Activated CD4-positive, alpha-beta T cell treated with anti-CD3 and anti-CD28 coated beads, Interleukin-2, amount 50 U/mL, for 4 hours (primary cell): ENCODE data around the gene ATP1B1.

Experiments used
- DNase-seq, 2 experiments: peaks; one replicate each; pipeline ENCODE4 v3.0.0-alpha.2; 2020

ATP1B1 gene

GRCh38 chr1:169094897-169095569 is 11.5 kb upstream of the ATP1B1 start:
- no peak for DNase-seq

- no peak for DNase-seq
Measured at GRCh38 chr1:169098380-169098779, 8.1 kb upstream of the ATP1B1 start.

DNA sequence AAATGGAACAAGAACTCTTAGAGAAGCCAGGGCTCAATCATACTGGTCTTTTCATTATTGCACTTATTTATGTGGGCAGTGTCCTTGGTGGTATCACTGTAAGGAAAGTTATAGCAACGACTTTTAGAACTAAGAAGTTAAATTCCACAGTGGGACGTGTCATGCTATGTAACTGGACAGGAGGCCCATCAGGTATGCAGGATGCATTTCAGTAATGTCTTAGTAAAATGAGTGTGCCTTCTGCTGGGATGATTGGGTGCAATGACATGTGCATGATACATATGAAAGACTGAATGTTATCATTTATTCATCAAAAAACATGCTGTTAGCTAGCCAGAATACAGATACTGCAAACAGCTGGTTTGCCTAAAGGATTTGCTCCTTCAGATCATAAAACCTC is 6.9 kb upstream of the ATP1B1 start:
- no peak for DNase-seq

DNA sequence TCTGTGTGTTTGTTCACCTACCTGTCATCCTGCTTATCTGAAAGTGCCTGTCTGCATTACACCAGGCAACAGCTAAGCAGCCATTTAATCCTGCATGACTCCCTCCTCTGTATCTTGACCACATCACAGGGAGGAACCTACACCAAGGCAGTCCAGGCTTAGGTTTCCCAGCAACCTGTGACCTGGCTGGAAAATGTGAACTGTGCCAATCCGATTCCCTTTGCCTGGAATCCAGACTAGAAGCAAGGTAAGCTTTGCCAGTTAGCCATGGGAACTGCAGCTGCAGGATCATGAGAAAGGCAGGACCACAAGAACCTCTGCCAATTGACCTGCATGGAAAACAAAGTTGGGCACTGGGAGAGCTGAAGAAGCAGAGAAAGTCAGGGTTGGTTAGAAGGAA is 6.3 kb upstream of the ATP1B1 start:
- no peak for DNase-seq

GRCh38 chr1:169100651-169101088 is 5.8 kb upstream of the ATP1B1 start:
- no peak for DNase-seq

DNA sequence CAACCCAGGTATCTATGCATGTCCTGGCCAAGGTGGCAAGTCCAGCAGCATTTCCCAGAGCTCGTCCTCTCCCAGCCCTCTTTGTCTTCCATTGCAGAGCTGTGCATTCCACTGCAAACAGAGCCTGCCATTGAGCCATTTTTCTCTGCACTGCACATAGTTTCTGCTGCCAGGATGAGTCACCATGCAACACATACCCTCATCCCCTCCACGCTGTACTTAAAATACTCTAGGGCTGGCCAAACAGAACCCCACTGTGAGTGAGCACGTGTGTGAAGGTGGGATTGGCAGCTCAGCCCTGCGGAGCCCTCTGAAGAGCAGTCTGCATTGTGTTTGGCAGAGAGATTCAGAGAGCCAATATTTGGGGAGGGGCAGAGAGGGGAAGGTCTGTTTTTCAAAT is 3.9 kb upstream of the ATP1B1 start:
- no peak for DNase-seq

GRCh38 chr1:169103002-169103401 is 3.5 kb upstream of the ATP1B1 start:
- DNase-seq = no peak

DNA sequence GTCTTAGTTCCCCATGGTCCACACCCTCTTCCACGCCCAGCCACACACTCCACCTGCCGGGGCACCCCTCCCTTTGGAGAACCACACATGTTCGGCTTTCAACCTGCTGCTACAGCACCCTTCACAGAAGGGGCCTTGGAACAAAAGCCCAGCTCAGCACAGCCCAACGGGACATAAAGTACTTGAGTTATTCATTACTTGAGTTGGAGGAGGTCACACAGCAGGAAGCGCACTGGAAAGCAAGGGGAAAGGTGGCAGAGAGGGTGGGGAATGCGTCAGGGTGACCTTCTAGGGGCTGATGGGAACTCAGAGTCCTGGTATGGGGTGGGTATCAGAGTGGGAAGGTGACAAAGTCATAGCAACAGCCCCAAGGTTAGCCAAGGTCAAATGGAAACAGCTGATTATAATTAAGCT is 3.0 kb upstream of the ATP1B1 start:
- DNase-seq = no peak

- DNase-seq = no peak
Measured at GRCh38 chr1:169105087-169105433, 1.4 kb upstream of the ATP1B1 start.

- DNase-seq = no peak
Measured at GRCh38 chr1:169105434-169106094, 926 bp upstream of the ATP1B1 start.

DNA sequence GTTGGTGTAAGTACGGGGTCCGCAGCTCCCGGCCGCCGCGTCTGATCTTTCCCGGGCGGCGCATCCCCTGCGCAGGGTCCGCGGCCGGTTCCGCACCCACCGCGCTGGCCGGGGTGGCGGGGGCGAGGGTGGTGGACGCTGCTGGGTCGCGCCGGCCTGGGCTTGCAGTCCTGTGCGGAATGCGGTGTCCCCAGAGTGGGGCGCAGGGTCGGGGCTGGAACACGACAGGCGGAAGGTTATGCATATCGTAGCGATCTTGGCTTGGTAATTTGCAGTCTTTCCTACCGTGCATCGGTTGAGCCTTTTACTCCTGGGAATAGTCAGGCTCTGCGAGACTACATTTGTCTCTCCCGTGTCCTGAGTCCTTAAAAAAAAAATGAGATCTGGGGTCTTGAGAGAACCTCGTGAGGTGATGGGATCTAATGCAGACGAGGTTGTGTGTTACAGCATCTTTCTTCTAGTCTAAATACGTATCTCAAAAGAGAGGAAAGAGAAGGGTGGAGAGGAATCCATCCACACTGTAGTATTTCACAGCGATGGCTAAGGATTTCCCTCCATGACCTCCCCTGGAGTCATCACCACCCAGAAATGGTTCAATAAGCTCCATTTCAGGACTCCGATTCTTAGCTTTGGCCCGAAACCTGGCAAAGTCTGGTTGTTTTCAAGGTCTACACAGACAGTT is 572 bp downstream of the ATP1B1 start:
- DNase-seq = no peak

DNA sequence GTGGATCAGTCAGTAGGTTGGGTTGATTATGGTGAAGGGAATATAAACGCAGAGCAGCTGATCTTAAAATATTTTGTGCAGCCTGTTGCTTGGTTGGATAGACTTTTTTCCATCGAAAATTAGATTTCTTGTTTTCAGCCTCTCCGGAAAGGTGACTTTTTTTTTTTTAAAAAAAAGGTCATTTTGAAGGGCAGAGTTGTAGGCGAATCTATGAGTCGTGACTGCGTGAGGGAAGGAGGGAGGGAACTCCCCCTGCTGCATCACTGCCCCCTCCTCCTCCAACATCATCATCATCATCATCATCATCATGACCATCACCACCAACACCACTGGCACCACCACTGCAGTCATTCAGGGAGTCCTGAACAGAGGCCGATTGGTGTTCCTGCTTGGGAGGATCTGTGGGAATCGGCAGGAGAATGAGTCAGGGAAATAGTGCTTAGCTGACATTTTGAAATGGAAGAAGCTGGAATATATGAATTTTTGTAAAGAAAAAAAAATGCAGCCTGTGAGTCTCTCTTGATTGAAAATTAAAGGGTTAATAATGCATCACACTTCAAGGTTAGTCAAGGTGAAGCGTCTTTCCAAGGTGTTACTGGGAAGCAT is 1.2 kb downstream of the ATP1B1 start:
- DNase-seq = no peak

GRCh38 chr1:169108223-169108622 is 1.7 kb downstream of the ATP1B1 start:
- DNase-seq = no peak

DNA sequence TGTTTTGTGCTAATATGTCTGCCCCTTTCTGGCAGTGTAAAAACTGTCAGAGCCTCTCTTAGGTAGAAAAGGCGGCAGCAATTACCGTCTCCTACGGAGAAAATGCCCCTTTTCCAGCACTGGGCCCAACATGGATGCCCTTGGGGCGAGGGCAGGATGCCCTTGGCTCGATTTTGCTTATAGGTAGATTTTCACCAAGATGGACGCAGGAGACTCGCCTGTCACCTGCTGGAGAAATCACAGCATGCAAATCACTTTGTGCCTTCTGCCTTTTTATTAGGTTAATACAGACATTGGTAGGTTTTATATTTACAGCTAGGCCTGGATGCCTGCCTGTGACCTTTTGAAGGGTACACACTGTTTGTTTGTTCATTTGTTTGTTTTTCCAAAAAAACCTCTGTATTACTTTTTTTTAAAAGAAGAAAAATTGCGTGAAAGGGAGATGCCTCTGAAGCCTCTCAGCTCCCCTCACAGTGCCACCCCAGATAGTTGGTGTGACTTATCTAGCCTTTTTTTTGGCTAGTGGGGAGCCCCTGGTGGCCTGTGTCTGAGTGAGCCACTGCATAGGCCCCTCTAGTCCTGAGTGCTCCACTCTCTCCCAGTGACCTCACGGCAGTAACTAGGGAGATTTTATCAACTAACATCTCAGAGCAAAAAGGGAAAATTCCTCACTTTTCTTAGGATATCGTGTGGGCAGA is 2.5 kb downstream of the ATP1B1 start:
- no peak for DNase-seq

DNA sequence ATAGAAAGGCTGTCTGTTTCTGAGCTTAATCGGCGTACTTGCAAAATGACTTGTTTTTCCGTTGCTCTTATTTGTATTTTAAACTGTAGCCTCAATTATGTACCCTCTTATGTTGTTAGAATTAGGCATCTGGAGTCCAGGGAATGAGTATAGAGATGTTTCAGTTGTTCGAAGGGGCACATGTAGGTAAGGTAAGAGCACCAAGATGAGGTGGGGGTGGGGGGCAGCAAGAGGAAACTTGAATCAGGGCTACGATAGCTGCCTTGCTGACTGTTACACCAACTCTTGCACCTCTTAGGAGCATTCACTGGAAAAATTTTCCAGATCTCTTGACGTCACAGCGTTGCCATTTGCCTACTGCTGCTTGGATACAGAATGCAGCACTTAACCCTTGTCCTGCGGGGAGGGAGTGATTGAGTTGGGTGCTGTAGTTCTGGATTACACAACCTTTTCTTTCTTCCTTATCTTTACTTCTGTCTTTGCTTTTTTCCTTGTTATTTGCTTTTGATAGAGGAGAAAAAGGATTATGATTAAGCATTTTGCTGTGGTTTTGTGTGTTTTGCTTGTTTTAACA is 3.2 kb downstream of the ATP1B1 start:
- DNase-seq = no peak

DNA sequence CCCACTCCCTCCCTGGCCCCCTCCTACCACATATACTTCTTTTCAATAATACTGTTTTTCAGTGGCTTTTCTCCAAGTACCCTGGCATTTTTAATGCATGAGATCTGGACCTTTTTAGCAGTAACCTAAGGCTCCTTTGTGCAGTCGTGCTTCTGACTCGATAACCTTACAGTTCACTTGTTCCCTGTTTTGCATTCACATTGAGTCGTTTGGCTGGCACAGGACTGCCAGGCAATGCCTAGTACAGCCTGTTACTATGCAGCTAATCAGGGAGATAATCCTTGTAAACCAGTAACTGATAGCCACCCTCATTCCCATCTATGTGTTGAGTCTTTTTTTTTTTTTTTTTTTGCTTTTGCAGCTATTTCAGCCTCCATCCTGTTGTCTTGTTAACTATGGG is 3.7 kb downstream of the ATP1B1 start:
- DNase-seq = no peak

- DNase-seq = no peak
Measured at GRCh38 chr1:169110689-169111447, 4.4 kb downstream of the ATP1B1 start.

DNA sequence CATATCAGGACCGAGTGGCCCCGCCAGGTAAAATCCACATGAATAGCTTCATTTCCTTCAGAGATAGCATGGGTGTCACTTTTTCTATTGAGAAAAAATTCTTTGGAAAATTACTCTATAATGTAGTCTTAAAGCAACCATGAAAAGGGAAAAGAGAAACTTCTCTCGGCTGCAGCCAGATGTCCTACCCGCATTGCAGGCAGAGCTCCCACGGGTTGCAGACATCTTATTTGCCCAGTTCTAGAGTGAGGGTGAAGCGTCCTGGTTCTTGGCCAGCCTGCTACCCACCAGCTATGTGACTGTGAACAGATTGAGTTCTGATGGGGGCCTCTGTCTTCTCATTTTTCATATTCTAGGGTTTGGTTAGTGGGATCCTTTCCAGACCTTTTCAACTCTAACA is 5.0 kb downstream of the ATP1B1 start:
- no peak for DNase-seq

- no peak for DNase-seq
Measured at GRCh38 chr1:169112241-169112640, 5.8 kb downstream of the ATP1B1 start.

DNA sequence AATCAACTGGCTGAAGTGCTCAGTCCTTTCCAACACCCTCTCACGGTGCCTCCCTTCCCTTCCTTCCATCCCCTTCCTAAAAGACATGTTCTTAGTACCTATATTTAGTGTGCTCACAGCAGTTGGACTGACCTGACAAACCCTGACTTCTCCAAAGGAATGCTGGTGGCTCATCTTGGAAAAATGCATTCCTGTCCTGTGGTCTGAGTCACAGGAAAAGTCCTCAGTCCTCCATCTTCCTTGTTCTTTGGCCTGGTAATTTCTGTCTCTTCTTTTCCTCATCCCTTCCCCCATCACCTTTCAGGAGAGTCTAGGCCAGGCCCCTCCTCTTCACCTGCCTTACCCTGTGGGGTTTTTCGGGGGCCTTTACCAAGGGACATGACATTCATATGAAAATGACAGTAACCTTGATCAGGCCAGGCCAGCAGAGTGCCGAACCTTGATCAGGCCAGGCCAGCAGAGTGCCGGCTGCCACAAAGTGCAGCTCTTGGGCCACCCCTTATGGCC is 7.2 kb downstream of the ATP1B1 start:
- no peak for DNase-seq

DNA sequence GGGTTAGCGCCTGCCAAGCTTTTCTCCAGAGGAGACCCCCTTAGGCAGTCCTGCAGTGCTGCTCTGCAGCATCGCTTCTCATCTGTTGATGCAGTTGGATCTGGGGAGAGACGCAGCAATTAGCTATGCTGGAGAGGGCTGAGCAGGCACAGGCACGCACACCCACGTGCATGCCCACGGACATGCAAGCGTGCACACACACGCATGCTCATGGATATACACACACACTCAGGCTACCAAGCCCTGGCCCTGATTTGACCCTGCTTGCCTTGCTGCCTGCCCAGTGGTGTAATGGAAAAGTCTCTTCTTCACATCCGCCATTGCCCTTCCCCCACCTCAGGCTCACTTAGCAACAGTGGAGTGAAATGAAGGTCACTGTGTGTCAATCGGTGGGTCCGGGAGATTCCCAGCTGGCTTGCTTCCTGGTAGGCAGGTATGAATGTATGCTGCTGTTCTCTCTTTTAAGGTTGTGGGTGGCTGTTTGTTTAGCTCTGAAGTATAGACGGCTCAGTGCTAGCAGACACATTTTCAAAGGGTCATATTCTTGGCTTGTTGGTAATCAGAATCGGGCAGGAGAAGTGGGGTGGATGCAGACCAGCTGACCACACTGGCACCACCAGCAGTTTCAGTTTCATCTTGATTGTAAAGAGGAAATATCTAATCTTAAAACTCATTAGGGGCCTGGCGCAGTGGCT is 9.5 kb downstream of the ATP1B1 start:
- DNase-seq = no peak
